CD4-positive, alpha-beta T cell (primary cell): ENCODE results near the gene PACSIN3. TPM values are rescaled to one million over a fixed set of nuclear protein-coding genes. Genes with fewer than 3 reads are reported as not detected.

ENCODE experiments used
- ATAC-seq: fragments of 200-7000 bp; cut with Tn5 transposase; one replicate; pipeline ENCODE4 v1.10.0; 2022; ENCODE audit warnings: mild to moderate bottlenecking; ENCODE audit not compliant: poor library complexity
- CTCF ChIA-PET: fragments of 350-600 bp; sonication (Branson Sonifier 250); formaldehyde crosslinking; loops from one replicate; lab custom pipeline; 2021; ENCODE audit warnings: antibody characterized with exemption, inconsistent platforms; lab: Charles Lee
- POLR2A ChIA-PET: fragments of 350-600 bp; sonication (Branson Sonifier 250); formaldehyde crosslinking; loops from one replicate; lab custom pipeline; 2021; ENCODE audit warnings: antibody characterized with exemption, inconsistent platforms; lab: Charles Lee
- DNase-seq, 14 experiments: peaks; one replicate each; pipeline ENCODE4 v3.0.0-alpha.2; 2013 to 2020; ENCODE audit warnings: mixed read lengths in 2 of 14
- H3K27ac ChIP-seq, 2 donors: one replicate each; pipeline versions ENCODE4 v1.5.1 to v1.7.0; 2013; ENCODE audit warnings: low read length in 2 of 2, low read depth in 1 of 2, mild to moderate bottlenecking in 1 of 2
- H3K27me3 ChIP-seq, 2 experiments: 1 replicate in 1 of 2; 2 replicates in 1 of 2; pipeline versions ENCODE4 v1.6.1 to v1.7.0; 2013; ENCODE audit warnings: low read length in 2 of 2, control low read depth in 1 of 2, mild to moderate bottlenecking in 1 of 2, moderate library complexity in 1 of 2; ENCODE audit not compliant: insufficient read depth in 2 of 2, control insufficient read depth in 1 of 2
- H3K36me3 ChIP-seq: one replicate; pipeline ENCODE4 v1.6.1; 2013; ENCODE audit warnings: low read length, control low read depth; ENCODE audit not compliant: insufficient read depth
- H3K4me1 ChIP-seq: one replicate; pipeline ENCODE4 v1.6.1; 2013; ENCODE audit warnings: low read length, control low read depth; ENCODE audit not compliant: insufficient read depth
- H3K4me3 ChIP-seq: one replicate; pipeline ENCODE4 v1.5.1; 2013; ENCODE audit warnings: mild to moderate bottlenecking, low read length, moderate library complexity
- H3K9me3 ChIP-seq, 2 experiments: 1 replicate in 1 of 2; 2 replicates in 1 of 2; pipeline versions ENCODE4 v1.6.1 to v1.7.0; 2013; ENCODE audit warnings: low read length in 2 of 2, mild to moderate bottlenecking in 2 of 2, control low read depth in 1 of 2, moderate library complexity in 1 of 2; ENCODE audit not compliant: control insufficient read depth in 1 of 2, insufficient read depth in 1 of 2
- H3K27ac Mint-ChIP-seq: one replicate; pipeline ENCODE4 v1.8.0; 2020; ENCODE audit warnings: mixed read lengths
- H3K27me3 Mint-ChIP-seq: one replicate; pipeline ENCODE4 v1.8.0; 2021; ENCODE audit warnings: mixed read lengths
- H3K36me3 Mint-ChIP-seq: one replicate; pipeline ENCODE4 v1.8.0; 2021; ENCODE audit warnings: low read depth, mixed read lengths
- H3K4me1 Mint-ChIP-seq: one replicate; pipeline ENCODE4 v1.8.0; 2021; ENCODE audit warnings: low read depth, mixed read lengths
- H3K4me3 Mint-ChIP-seq: one replicate; pipeline ENCODE4 v1.8.0; 2020; ENCODE audit warnings: mild to moderate bottlenecking, mixed read lengths
- H3K9me3 Mint-ChIP-seq: one replicate; pipeline ENCODE4 v1.8.0; 2020; ENCODE audit warnings: mixed read lengths
- CTCF ChIP-seq: fragments of 200-600 bp; IDR thresholded peaks from one replicate; pipeline ENCODE4 v1.8.0; 2022; ENCODE audit warnings: antibody characterized with exemption, mild to moderate bottlenecking
- intact Hi-C, 2 experiments: fragments of 100-400 bp; cut with DNase I in 1 of 2; cut with micrococcal nuclease in 1 of 2; formaldehyde crosslinking; loops; one replicate each; pipeline versions ENCODE4 v1.15.1 to v1.9.0; 2023 to 2025; cut with DNase I, micrococcal nuclease
- total RNA-seq, 174 experiments: library from RNA in 2 of 174; stranded (reverse) in 2 of 174; gene quantifications; one replicate each; pipeline ENCODE4 v1.2.3 and lab custom pipeline; 2021 to 2026

Gene PACSIN3
- total RNA-seq, 2 experiments from 2014 or later = 0.27 TPM; not detected in 1

GRCh38 chr11:47225552-47226400, 39.5 kb upstream of the PACSIN3 start:
- Histone ChIP-seq H3K27ac (no peak overlapping the region), H3K9me3 (no peaks in the 10 kb centered on the region), H3K4me1 (no peaks in the 10 kb centered on the region), H3K36me3 (peaks cover 51% of the 10 kb centered on the region), H3K27me3 (no peaks in the 10 kb centered on the region), H3K4me3 (no peak overlapping the region)
- DNase-seq (peak in 2 of 14 experiments; percentile 13 to 23), ATAC-seq (no peak)
- no peaks in the 10 kb centered on the region for H3K27me3 Mint-ChIP-seq
- peaks cover 4% of the 10 kb centered on the region for H3K4me1 Mint-ChIP-seq
- ChIA-PET POLR2A (interaction anchor here (1.9 kb wide), 1 partner anchor 11 kb away, joined by 6 read pairs; the partner anchor contains the start of gene DDB2), CTCF (interaction anchor here (0.7 kb wide), 1 partner anchor 18 kb away, joined by 3 read pairs; no protein-coding TSS in a partner anchor)
- intact Hi-C loops = no loop called here
- H3K36me3 Mint-ChIP-seq = peaks cover 67% of the 10 kb centered on the region
- no peaks in the 10 kb centered on the region for H3K9me3 Mint-ChIP-seq
- no peak overlapping the region for H3K4me3 Mint-ChIP-seq
- no peak for TF ChIP-seq CTCF
- H3K27ac Mint-ChIP-seq = no peak overlapping the region

GRCh38 chr11:47222696-47223095, 36.5 kb upstream of the PACSIN3 start:
- no peaks in the 10 kb centered on the region for H3K27me3 Mint-ChIP-seq
- Histone ChIP-seq H3K27ac (no peak overlapping the region), H3K9me3 (no peaks in the 10 kb centered on the region), H3K4me3 (no peak overlapping the region), H3K36me3 (peaks cover 60% of the 10 kb centered on the region), H3K4me1 (no peaks in the 10 kb centered on the region), H3K27me3 (no peaks in the 10 kb centered on the region)
- no peak for TF ChIP-seq CTCF
- intact Hi-C loops = no loop called here
- no peak overlapping the region for H3K4me3 Mint-ChIP-seq
- DNase-seq (no peak), ATAC-seq (no peak)
- H3K9me3 Mint-ChIP-seq = no peaks in the 10 kb centered on the region
- CTCF ChIA-PET = no interaction called here
- H3K27ac Mint-ChIP-seq = no peak overlapping the region
- H3K4me1 Mint-ChIP-seq = peaks cover 9% of the 10 kb centered on the region
- POLR2A ChIA-PET = no interaction called here
- H3K36me3 Mint-ChIP-seq = peaks cover 63% of the 10 kb centered on the region

- intact Hi-C loops = no loop called here
- ChIA-PET CTCF (interaction anchor here (0.8 kb wide), 1 partner anchor 41 kb away, joined by 3 read pairs; no protein-coding TSS in a partner anchor), POLR2A (interaction anchor here (0.9 kb wide), 1 partner anchor 14 kb away, joined by 4 read pairs; no protein-coding TSS in a partner anchor)
- Histone ChIP-seq H3K9me3 (no peaks in the 10 kb centered on the region), H3K4me3 (no peak overlapping the region), H3K27me3 (no peaks in the 10 kb centered on the region), H3K36me3 (peaks cover 50% of the 10 kb centered on the region), H3K4me1 (peaks cover 16% of the 10 kb centered on the region), H3K27ac (no peak overlapping the region)
- Mint-ChIP-seq H3K27me3 (no peaks in the 10 kb centered on the region), H3K4me1 (peaks cover 27% of the 10 kb centered on the region), H3K9me3 (no peaks in the 10 kb centered on the region), H3K27ac (no peak overlapping the region), H3K4me3 (no peak overlapping the region), H3K36me3 (peaks cover 58% of the 10 kb centered on the region)
- no peak for DNase-seq
- no peak for TF ChIP-seq CTCF
- ATAC-seq = no peak
Observed at GRCh38 chr11:47220401-47220821, 34.2 kb upstream of the PACSIN3 start.
